Panc1 (cell line): ENCODE measurements around the gene KAZN. TPM values are rescaled to one million over a fixed set of nuclear protein-coding genes. Genes with fewer than 3 reads are reported as not detected.

ENCODE experiments used
- ATAC-seq: fragments of 200-7000 bp; cut with Tn5 transposase; 2 replicates; pipeline ENCODE4 v1.9.1; 2020; ENCODE audit warnings: mild to moderate bottlenecking, moderate library complexity
- BruUV-seq: library from RNA; stranded (reverse); fragments of 400-500 nt; replicated peaks from 2 replicates; lab custom pipeline; 2021; lab: Mats Ljungman, UMichigan
- CTCF ChIA-PET: fragments of 300-600 bp; sonication (Branson Sonifier 250); formaldehyde crosslinking; loops from one replicate; lab custom pipeline; 2022; ENCODE audit warnings: antibody characterized with exemption; lab: Charles Lee
- POLR2A ChIA-PET: fragments of 300-600 bp; sonication (Branson Sonifier 250); formaldehyde crosslinking; loops from one replicate; lab custom pipeline; 2022; ENCODE audit warnings: antibody characterized with exemption; lab: Charles Lee
- DNase-seq: peaks from one replicate; pipeline ENCODE4 v3.0.0-alpha.2; 2010; ENCODE audit warnings: low read depth, low spot score
- H3K27ac ChIP-seq: 2 replicates; pipeline ENCODE4 v1.5.1; 2011; ENCODE audit warnings: mild to moderate bottlenecking, low read length, inconsistent platforms
- H3K27me3 ChIP-seq: fragments of 200-500 bp; sonication (Bioruptor generic); 2 replicates; pipeline ENCODE4 v1.6.0; 2014; ENCODE audit warnings: low read length, inconsistent platforms; ENCODE audit not compliant: control insufficient read depth, insufficient read depth
- H3K36me3 ChIP-seq: fragments of 200-500 bp; sonication (Bioruptor generic); 2 replicates; pipeline ENCODE4 v1.5.1; 2014; ENCODE audit warnings: inconsistent platforms, mild to moderate bottlenecking, low read length, moderate library complexity; ENCODE audit not compliant: control insufficient read depth, insufficient read depth
- H3K4me1 ChIP-seq: 2 replicates; pipeline ENCODE4 v1.5.1; 2011; ENCODE audit warnings: inconsistent platforms, mild to moderate bottlenecking, low read length, moderate library complexity; ENCODE audit not compliant: control insufficient read depth, insufficient read depth
- H3K4me3 ChIP-seq, 2 experiments: 2 replicates each; pipeline ENCODE4 v1.5.1; 2011 to 2012; ENCODE audit warnings: low read depth in 2 of 2, low read length in 2 of 2, mild to moderate bottlenecking in 2 of 2, inconsistent platforms in 1 of 2, moderate library complexity in 1 of 2
- H3K9me3 ChIP-seq: fragments of 200-500 bp; sonication (Bioruptor generic); 2 replicates; pipeline ENCODE4 v1.5.1; 2014; ENCODE audit warnings: low read depth, mild to moderate bottlenecking, inconsistent platforms, low read length, moderate library complexity; ENCODE audit not compliant: control insufficient read depth, insufficient read depth
- POLR2AphosphoS5 ChIP-seq: IDR thresholded peaks from 2 replicates; pipeline ENCODE4 v1.6.1; 2012; ENCODE audit warnings: mild to moderate bottlenecking, low read depth, low read length, moderate library complexity
- SIN3A ChIP-seq: IDR thresholded peaks from 2 replicates; pipeline ENCODE4 v1.6.1; 2012; ENCODE audit warnings: low read depth, mild to moderate bottlenecking, low read length, moderate library complexity, borderline replicate concordance; ENCODE audit not compliant: insufficient read depth
- TCF7L2 ChIP-seq: IDR thresholded peaks from 2 replicates; pipeline ENCODE4 v1.6.1; 2011; ENCODE audit warnings: mild to moderate bottlenecking, low read depth, low read length, inconsistent platforms
- in situ Hi-C: cut with HindIII; loops from 2 replicates; pipeline ENCODE4 v1.10.0; 2016; ENCODE audit warnings: low sequenced_read_pairs, low pct_unique_long_range_greater_than_20kb
- intact Hi-C: fragments of 100-400 bp; cut with micrococcal nuclease; formaldehyde crosslinking; loops from one replicate; pipeline ENCODE4 v1.10.0; 2022; ENCODE audit not compliant: unreplicated experiment
- total RNA-seq: library from RNA; stranded (reverse); gene quantifications from one replicate; pipeline ENCODE4 v1.2.1, GENCODE V29; 2021; ENCODE audit not compliant: unreplicated experiment
- TF ChIP-seq, protein P1 (sequence below): fragments of 450-650 bp; IDR thresholded peaks from 2 replicates; pipeline ENCODE4 v1.5.1; 2017; ENCODE audit warnings: mild to moderate bottlenecking
- TF ChIP-seq, protein P2 (sequence below), 2 experiments: IDR thresholded peaks; 2 replicates each; pipeline ENCODE4 v1.6.1; 2011 to 2012; ENCODE audit warnings: low read depth in 2 of 2, control low read depth in 1 of 2, low read length in 1 of 2, mild to moderate bottlenecking in 1 of 2, moderate library complexity in 1 of 2; ENCODE audit not compliant: insufficient read depth in 1 of 2

KAZN gene
- total RNA-seq, 1 experiment from 2014 or later, result 6.6 TPM

DNA sequence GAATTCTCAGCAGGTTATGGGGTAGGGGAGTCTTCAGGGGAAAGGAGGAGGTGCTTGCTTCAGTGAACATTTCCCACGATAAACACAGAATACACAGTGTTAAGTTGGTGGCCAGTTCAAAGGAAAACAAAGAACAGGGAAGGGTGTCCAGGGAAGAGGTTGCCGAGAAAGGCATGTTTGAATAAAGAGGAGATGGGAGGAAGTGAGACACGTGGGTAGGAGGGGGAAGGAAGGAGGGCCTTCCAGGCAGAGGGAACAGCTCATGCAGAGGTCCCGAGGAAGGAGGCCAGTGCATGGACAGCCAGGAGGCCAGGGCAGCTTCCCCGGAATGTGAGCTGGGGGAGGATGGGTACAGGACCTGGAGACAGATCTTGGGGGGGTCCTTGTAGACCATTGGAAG lies 424.7 kb downstream of the KAZN start:
- no peak for ATAC-seq
- intact Hi-C loops, result no loop called here
- Histone ChIP-seq H3K4me1 (no peaks in the 10 kb centered on the region), H3K27ac (no peak overlapping the region), H3K4me3 (no peak overlapping the region), H3K9me3 (no peaks in the 10 kb centered on the region), H3K36me3 (no peaks in the 10 kb centered on the region), H3K27me3 (no peaks in the 10 kb centered on the region)
- ChIA-PET CTCF (no interaction called here), POLR2A (no interaction called here)
- BruUV-seq, result no TSS peak
- DNase-seq, result no peak
- in situ Hi-C loops, result no loop called here
- TF ChIP-seq POLR2AphosphoS5, result no peak
- TF ChIP-seq, protein P1, sequence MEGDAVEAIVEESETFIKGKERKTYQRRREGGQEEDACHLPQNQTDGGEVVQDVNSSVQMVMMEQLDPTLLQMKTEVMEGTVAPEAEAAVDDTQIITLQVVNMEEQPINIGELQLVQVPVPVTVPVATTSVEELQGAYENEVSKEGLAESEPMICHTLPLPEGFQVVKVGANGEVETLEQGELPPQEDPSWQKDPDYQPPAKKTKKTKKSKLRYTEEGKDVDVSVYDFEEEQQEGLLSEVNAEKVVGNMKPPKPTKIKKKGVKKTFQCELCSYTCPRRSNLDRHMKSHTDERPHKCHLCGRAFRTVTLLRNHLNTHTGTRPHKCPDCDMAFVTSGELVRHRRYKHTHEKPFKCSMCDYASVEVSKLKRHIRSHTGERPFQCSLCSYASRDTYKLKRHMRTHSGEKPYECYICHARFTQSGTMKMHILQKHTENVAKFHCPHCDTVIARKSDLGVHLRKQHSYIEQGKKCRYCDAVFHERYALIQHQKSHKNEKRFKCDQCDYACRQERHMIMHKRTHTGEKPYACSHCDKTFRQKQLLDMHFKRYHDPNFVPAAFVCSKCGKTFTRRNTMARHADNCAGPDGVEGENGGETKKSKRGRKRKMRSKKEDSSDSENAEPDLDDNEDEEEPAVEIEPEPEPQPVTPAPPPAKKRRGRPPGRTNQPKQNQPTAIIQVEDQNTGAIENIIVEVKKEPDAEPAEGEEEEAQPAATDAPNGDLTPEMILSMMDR, result no peak
- TF ChIP-seq, protein P2, sequence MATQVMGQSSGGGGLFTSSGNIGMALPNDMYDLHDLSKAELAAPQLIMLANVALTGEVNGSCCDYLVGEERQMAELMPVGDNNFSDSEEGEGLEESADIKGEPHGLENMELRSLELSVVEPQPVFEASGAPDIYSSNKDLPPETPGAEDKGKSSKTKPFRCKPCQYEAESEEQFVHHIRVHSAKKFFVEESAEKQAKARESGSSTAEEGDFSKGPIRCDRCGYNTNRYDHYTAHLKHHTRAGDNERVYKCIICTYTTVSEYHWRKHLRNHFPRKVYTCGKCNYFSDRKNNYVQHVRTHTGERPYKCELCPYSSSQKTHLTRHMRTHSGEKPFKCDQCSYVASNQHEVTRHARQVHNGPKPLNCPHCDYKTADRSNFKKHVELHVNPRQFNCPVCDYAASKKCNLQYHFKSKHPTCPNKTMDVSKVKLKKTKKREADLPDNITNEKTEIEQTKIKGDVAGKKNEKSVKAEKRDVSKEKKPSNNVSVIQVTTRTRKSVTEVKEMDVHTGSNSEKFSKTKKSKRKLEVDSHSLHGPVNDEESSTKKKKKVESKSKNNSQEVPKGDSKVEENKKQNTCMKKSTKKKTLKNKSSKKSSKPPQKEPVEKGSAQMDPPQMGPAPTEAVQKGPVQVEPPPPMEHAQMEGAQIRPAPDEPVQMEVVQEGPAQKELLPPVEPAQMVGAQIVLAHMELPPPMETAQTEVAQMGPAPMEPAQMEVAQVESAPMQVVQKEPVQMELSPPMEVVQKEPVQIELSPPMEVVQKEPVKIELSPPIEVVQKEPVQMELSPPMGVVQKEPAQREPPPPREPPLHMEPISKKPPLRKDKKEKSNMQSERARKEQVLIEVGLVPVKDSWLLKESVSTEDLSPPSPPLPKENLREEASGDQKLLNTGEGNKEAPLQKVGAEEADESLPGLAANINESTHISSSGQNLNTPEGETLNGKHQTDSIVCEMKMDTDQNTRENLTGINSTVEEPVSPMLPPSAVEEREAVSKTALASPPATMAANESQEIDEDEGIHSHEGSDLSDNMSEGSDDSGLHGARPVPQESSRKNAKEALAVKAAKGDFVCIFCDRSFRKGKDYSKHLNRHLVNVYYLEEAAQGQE (IDR thresholded peaks at IDR 0.05; ENCODE audit: insufficient read depth in 1 of 2, low read depth in 2 of 2, low read length in 1 of 2), result no peak
- no peak for TF ChIP-seq SIN3A
- no peak for TF ChIP-seq TCF7L2

DNA sequence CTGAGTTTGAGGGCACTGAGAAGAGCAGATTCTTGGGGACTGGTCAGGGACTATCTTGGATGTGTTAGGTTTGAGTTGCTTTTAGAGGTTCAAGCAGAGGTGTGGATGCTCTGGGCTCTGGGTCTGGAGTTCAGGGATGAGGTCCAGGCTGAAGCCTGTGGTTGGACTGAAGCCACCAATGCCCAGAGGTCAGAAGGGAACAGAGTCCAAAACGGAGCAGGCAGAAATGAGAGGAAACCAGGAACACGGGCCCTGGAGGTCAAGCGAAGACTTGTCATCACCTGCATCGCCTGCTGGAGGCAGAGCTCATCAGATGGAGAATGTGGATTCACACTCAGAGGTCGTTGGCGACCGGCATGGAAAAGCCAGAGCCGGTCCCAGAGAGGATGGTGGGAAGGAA lies 425.5 kb downstream of the KAZN start:
- Histone ChIP-seq H3K4me3 (no peak overlapping the region), H3K27me3 (no peaks in the 10 kb centered on the region), H3K36me3 (no peaks in the 10 kb centered on the region), H3K9me3 (no peaks in the 10 kb centered on the region), H3K4me1 (no peaks in the 10 kb centered on the region), H3K27ac (no peak overlapping the region)
- intact Hi-C loops (no loop called here), in situ Hi-C loops (no loop called here)
- ATAC-seq (no peak), DNase-seq (no peak)
- ChIA-PET CTCF (no interaction called here), POLR2A (no interaction called here)
- no TSS peak for BruUV-seq
- TF ChIP-seq SIN3A, result no peak
- TF ChIP-seq, protein P1, result no peak
- no peak for TF ChIP-seq TCF7L2
- TF ChIP-seq, protein P2 (IDR thresholded peaks at IDR 0.05; ENCODE audit: insufficient read depth in 1 of 2, low read depth in 2 of 2, low read length in 1 of 2), result no peak
